BE2C (cell line): ENCODE measurements around the gene USP10.
"Not testable (repeated sequence)": the region's sequence is repeated elsewhere in the genome, so short reads cannot be mapped to it uniquely, and the experiment has no call there.

Experiments
- DNase-seq: peaks from one replicate; pipeline ENCODE4 v3.0.0-alpha.2; 2020
- H3K27me3 ChIP-seq: fragments of 250-450 bp; sonication (Bioruptor Pico); 2 replicates; pipeline ENCODE4 v1.5.1; 2020; ENCODE audit warnings: mild to moderate bottlenecking
- H3K36me3 ChIP-seq: fragments of 250-450 bp; sonication (Bioruptor Pico); 2 replicates; pipeline ENCODE4 v1.5.1; 2020; ENCODE audit warnings: mild to moderate bottlenecking
- H3K4me1 ChIP-seq: fragments of 250-450 bp; sonication (Bioruptor Pico); 2 replicates; pipeline ENCODE4 v1.5.1; 2020
- H3K4me3 ChIP-seq: 2 replicates; pipeline ENCODE4 v1.5.1; 2011; ENCODE audit warnings: low read depth, low read length
- H3K9me3 ChIP-seq: fragments of 250-450 bp; sonication (Bioruptor Pico); 2 replicates; pipeline ENCODE4 v1.5.1; 2020
- TF ChIP-seq, protein P1 (sequence below): IDR thresholded peaks from 2 replicates; pipeline ENCODE4 v1.5.1; 2012; ENCODE audit warnings: mild to moderate bottlenecking, low read depth, low read length

Gene USP10

DNA sequence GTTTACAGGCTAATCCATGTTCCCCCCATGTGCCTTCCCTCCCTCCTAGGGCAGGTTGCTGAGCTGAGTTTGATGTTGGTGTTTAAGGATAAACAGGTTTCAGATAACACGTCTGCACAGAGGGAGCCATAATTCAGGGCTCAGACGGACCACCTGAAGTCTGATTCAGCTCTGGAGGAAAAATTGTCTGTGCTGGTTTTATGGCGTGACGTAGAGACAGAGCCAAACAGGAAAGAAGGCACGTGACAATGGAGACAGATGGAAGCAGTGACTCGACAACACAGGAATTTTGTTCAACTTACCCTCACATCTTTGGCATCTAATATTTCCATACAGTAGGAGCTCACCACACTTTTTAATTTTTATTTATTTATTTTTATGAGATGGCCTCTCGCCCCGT, 10.7 kb upstream of the USP10 start:
- Histone ChIP-seq H3K4me3 (no peak overlapping the region), H3K27me3 (no peaks in the 10 kb centered on the region), H3K4me1 (no peaks in the 10 kb centered on the region), H3K36me3 (no peaks in the 10 kb centered on the region), H3K9me3 (peaks cover 3% of the 10 kb centered on the region; the same call in 1 of the 2 replicates)
- TF ChIP-seq, protein P1, sequence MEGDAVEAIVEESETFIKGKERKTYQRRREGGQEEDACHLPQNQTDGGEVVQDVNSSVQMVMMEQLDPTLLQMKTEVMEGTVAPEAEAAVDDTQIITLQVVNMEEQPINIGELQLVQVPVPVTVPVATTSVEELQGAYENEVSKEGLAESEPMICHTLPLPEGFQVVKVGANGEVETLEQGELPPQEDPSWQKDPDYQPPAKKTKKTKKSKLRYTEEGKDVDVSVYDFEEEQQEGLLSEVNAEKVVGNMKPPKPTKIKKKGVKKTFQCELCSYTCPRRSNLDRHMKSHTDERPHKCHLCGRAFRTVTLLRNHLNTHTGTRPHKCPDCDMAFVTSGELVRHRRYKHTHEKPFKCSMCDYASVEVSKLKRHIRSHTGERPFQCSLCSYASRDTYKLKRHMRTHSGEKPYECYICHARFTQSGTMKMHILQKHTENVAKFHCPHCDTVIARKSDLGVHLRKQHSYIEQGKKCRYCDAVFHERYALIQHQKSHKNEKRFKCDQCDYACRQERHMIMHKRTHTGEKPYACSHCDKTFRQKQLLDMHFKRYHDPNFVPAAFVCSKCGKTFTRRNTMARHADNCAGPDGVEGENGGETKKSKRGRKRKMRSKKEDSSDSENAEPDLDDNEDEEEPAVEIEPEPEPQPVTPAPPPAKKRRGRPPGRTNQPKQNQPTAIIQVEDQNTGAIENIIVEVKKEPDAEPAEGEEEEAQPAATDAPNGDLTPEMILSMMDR = no peak
- DNase-seq = no peak

DNA sequence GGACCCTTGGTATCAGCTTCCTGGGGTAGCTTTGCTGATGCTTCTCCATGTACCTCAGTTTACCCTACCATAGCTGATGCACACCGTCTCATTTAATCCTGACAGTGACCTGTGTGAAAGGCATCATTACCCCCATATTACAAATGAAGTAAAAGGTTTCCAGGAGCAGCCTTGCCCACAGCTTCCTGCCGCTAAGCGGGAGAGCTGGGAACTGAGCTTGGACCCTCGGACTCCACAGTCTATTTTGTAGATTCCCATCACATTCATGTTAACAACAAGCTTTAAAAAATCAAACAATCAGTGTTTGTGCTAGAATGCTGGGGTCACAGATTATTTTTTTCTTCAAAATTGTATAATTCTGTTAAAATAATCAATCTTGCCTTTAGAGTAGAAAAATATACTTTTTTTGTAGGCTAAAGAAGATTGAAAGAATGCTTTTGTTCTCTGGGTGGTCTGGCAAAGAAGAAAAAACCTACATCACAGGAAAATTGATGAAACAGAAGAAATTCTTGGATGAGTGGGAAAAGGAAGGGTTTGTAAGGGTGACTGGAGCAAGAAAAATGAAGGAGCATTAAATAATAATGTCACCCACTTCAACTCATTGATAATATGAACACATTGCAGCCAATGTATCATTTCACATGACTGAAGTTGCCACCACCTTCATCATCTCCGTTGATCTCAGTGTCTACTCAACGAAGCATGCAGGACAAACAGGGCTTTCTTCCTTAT, 9.5 kb upstream of the USP10 start:
- H3K36me3 ChIP-seq = no peaks in the 10 kb centered on the region
- peaks cover 3% of the 10 kb centered on the region; the same call in 1 of the 2 replicates for H3K9me3 ChIP-seq
- no peaks in the 10 kb centered on the region for H3K27me3 ChIP-seq
- H3K4me1 ChIP-seq = no peaks in the 10 kb centered on the region
- TF ChIP-seq, protein P1 = no peak
- no peak for DNase-seq
- no peak overlapping the region for H3K4me3 ChIP-seq

DNA sequence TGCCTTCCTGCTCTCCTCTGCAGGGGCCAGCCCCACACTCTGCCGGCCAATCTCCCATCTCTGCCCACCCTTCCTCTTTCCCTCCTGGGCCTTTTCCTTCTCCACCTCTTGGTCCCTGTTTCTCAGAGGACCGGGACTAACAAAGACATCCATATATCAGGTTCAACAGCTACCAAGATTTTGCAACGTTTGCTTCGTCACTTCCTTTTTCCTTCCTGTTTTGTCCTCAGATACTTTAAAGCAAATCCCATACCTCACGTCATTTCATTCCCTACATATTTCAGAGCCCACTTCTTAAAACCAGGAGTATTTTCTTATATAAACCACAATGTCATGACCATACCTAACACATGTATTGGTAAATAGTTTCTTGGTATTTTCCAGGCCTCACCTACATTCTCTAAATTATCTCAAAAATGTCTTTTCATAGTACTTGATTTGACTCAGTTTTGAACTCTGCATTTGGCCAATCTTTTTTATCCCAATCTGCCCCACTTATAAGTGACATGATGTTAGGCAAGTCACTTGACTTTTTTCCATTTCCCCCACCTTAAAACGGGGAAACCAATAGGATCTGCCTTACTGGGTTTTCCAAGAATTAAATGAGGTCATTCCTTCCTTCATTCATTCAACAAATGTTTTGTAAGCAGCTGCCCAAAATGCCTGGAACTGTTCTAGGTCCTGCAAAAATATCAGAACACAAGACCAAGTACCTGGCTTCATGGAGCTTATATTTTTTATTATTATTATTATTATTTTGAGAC, 7.2 kb upstream of the USP10 start:
- H3K4me1 ChIP-seq = no peaks in the 10 kb centered on the region
- DNase-seq = no peak
- H3K36me3 ChIP-seq = no peaks in the 10 kb centered on the region
- H3K9me3 ChIP-seq = peaks cover 3% of the 10 kb centered on the region; the same call in 1 of the 2 replicates
- H3K27me3 ChIP-seq = no peaks in the 10 kb centered on the region
- TF ChIP-seq, protein P1 = no peak
- H3K4me3 ChIP-seq = no peak overlapping the region

DNA sequence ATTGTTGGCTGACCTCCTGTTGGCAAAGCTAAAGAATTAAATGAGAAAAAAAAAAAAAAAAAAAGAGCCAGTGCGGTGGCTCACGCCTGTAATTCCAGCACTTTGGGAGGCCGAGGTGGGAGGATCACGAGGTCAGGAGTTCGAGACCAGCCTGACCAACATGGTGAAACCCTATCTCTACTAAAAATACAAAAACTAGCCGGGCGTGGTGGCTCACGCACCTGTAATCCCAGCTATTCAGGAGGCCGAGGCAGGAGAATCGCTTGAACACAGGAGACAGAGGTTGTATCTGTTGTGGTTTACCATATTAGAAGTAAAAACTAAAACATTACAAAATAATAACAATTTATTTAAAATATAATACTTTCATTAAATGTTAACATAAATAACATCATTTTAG, 5.9 kb upstream of the USP10 start:
- H3K4me1 ChIP-seq, H3K9me3 ChIP-seq, H3K36me3 ChIP-seq, H3K27me3 ChIP-seq, DNase-seq, H3K4me3 ChIP-seq: not testable (repeated sequence)

DNA sequence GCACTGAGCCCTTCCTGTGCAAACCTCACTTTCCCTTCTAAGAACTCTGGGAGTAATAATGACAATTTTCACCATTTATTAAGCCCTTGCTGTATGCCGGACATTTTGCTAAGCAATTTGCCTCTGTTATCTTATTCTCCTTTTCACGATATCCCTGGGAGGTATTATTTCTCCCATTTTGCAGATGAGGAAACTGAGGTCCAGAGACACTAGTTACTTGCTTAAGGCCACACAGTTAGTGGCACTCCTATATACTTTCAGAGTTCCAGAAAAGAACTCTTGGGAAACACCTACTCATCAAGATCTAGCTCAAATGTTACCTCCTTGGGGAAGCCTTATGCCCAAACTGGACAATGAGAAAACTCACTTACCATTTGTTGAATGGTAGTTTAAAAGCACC, 4.8 kb upstream of the USP10 start:
- no peaks in the 10 kb centered on the region for H3K9me3 ChIP-seq
- H3K4me3 ChIP-seq = no peak overlapping the region
- no peaks in the 10 kb centered on the region for H3K36me3 ChIP-seq
- no peak for DNase-seq
- TF ChIP-seq, protein P1 = no peak
- no peaks in the 10 kb centered on the region for H3K4me1 ChIP-seq
- H3K27me3 ChIP-seq = no peaks in the 10 kb centered on the region

DNA sequence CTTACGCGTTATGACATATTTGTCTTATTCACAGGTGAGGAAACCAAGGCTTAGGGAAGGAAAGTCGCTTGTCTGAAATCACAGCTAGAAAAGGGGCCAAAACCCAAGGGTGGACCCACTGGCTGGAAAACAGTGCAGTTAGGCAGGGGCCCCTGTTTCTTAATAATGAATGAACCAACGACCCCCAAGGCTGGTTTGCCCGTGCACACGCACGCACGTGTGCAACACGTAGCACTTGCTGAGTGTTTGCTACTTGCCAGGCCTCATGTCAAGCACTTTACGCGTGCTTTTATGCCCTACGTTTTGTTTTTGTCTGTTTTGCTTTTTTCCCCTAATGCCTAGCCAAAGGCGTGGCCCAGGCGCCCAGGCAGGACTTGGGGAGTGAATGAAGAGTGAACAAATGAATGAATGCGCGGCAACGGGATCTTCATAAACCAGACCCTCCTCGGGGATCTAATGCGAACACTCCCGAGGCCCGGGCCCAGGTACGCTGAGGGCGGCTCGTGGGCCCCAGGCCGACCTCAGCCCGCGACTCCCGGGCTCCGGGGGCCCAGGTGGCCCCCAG, 571 bp upstream of the USP10 start:
- Histone ChIP-seq H3K9me3 (no peaks in the 10 kb centered on the region), H3K36me3 (no peaks in the 10 kb centered on the region), H3K27me3 (no peaks in the 10 kb centered on the region), H3K4me3 (peak overlapping the region; percentile 73), H3K4me1 (no peaks in the 10 kb centered on the region)
- TF ChIP-seq, protein P1 = no peak
- peak; percentile 31 for DNase-seq
